HEK293 (cell line): ENCODE data around the gene REX1BD.

Source experiments
- GLIS2 ChIP-seq: fragments of 450-650 bp; formaldehyde crosslinking; IDR thresholded peaks from 2 replicates; pipeline ENCODE4 v1.5.1; 2016; ENCODE audit warnings: missing biosample characterization, missing genetic modification characterization
- RBAK ChIP-seq: fragments of 450-650 bp; formaldehyde crosslinking; IDR thresholded peaks from 2 replicates; pipeline ENCODE4 v1.5.1; 2016; ENCODE audit warnings: missing biosample characterization, missing genetic modification characterization
- SCRT1 ChIP-seq: fragments of 450-650 bp; formaldehyde crosslinking; IDR thresholded peaks from 2 replicates; pipeline ENCODE4 v1.5.1; 2016; ENCODE audit warnings: missing biosample characterization, missing genetic modification characterization, borderline replicate concordance
- SP3 ChIP-seq: fragments of 450-650 bp; formaldehyde crosslinking; IDR thresholded peaks from 2 replicates; pipeline ENCODE4 v1.5.1; 2016; ENCODE audit warnings: missing biosample characterization, missing genetic modification characterization
- ZNF121 ChIP-seq: fragments of 450-650 bp; formaldehyde crosslinking; IDR thresholded peaks from 2 replicates; pipeline ENCODE4 v1.5.1; 2016; ENCODE audit warnings: missing biosample characterization, missing genetic modification characterization
- ZNF133 ChIP-seq: fragments of 450-650 bp; formaldehyde crosslinking; IDR thresholded peaks from 2 replicates; pipeline ENCODE4 v1.5.1; 2016; ENCODE audit warnings: missing biosample characterization, missing genetic modification characterization
- ZNF140 ChIP-seq: fragments of 450-650 bp; formaldehyde crosslinking; IDR thresholded peaks from 2 replicates; pipeline ENCODE4 v1.5.1; 2016; ENCODE audit warnings: missing biosample characterization, missing genetic modification characterization
- ZNF155 ChIP-seq: fragments of 450-650 bp; formaldehyde crosslinking; IDR thresholded peaks from 2 replicates; pipeline ENCODE4 v1.5.1; 2016; ENCODE audit warnings: missing biosample characterization, missing genetic modification characterization
- ZNF214 ChIP-seq: fragments of 450-650 bp; formaldehyde crosslinking; IDR thresholded peaks from 2 replicates; pipeline ENCODE4 v1.5.1; 2017; ENCODE audit warnings: missing biosample characterization, mild to moderate bottlenecking, missing genetic modification characterization, borderline replicate concordance
- ZNF223 ChIP-seq: fragments of 450-650 bp; formaldehyde crosslinking; IDR thresholded peaks from 2 replicates; pipeline ENCODE4 v1.5.1; 2016; ENCODE audit warnings: missing biosample characterization, missing genetic modification characterization
- ZNF266 ChIP-seq: fragments of 450-650 bp; formaldehyde crosslinking; IDR thresholded peaks from 2 replicates; pipeline ENCODE4 v1.5.1; 2016; ENCODE audit warnings: missing biosample characterization, missing genetic modification characterization, low read depth
- ZNF404 ChIP-seq: fragments of 450-650 bp; formaldehyde crosslinking; IDR thresholded peaks from 2 replicates; pipeline ENCODE4 v1.5.1; 2017; ENCODE audit warnings: missing biosample characterization, missing genetic modification characterization
- ZNF530 ChIP-seq: fragments of 450-650 bp; formaldehyde crosslinking; IDR thresholded peaks from 2 replicates; pipeline ENCODE4 v1.5.1; 2016; ENCODE audit warnings: low read depth, missing biosample characterization, missing genetic modification characterization
- ZNF548 ChIP-seq: fragments of 450-650 bp; formaldehyde crosslinking; IDR thresholded peaks from 2 replicates; pipeline ENCODE4 v1.5.1; 2016; ENCODE audit warnings: missing biosample characterization, missing genetic modification characterization
- ZNF549 ChIP-seq: fragments of 450-650 bp; IDR thresholded peaks from 2 replicates; pipeline ENCODE4 v1.5.1; 2018; ENCODE audit warnings: missing biosample characterization, missing genetic modification characterization, mild to moderate bottlenecking, inconsistent platforms, moderate library complexity
- ZNF654 ChIP-seq: fragments of 450-650 bp; formaldehyde crosslinking; IDR thresholded peaks from 2 replicates; pipeline ENCODE4 v1.5.1; 2016; ENCODE audit warnings: low read depth, missing biosample characterization, missing genetic modification characterization
- ZXDB ChIP-seq: fragments of 450-650 bp; formaldehyde crosslinking; IDR thresholded peaks from 2 replicates; pipeline ENCODE4 v1.5.1; 2016; ENCODE audit warnings: missing biosample characterization, missing genetic modification characterization
- TF ChIP-seq, protein P1 (sequence below): fragments of 450-650 bp; formaldehyde crosslinking; IDR thresholded peaks from 2 replicates; pipeline ENCODE4 v1.5.1; 2016; ENCODE audit warnings: missing biosample characterization, missing genetic modification characterization, borderline replicate concordance
- TF ChIP-seq, protein P2 (sequence below): fragments of 450-650 bp; formaldehyde crosslinking; IDR thresholded peaks from 2 replicates; pipeline ENCODE4 v1.5.1; 2017; ENCODE audit warnings: missing biosample characterization, missing genetic modification characterization
- TF ChIP-seq, protein P3 (sequence below): fragments of 450-650 bp; formaldehyde crosslinking; IDR thresholded peaks from 2 replicates; pipeline ENCODE4 v1.5.1; 2017; ENCODE audit warnings: missing biosample characterization, missing genetic modification characterization
- TF ChIP-seq, protein P4 (sequence below): fragments of 450-650 bp; formaldehyde crosslinking; IDR thresholded peaks from 2 replicates; pipeline ENCODE4 v1.5.1; 2016; ENCODE audit warnings: missing biosample characterization, missing genetic modification characterization
- TF ChIP-seq, protein P5 (sequence below): fragments of 450-650 bp; formaldehyde crosslinking; IDR thresholded peaks from 2 replicates; pipeline ENCODE4 v1.5.1; 2017; ENCODE audit warnings: missing biosample characterization, missing genetic modification characterization
- TF ChIP-seq, protein P6 (sequence below): fragments of 450-650 bp; formaldehyde crosslinking; IDR thresholded peaks from 2 replicates; pipeline ENCODE4 v1.5.1; 2016; ENCODE audit warnings: missing biosample characterization, missing genetic modification characterization

REX1BD gene

DNA sequence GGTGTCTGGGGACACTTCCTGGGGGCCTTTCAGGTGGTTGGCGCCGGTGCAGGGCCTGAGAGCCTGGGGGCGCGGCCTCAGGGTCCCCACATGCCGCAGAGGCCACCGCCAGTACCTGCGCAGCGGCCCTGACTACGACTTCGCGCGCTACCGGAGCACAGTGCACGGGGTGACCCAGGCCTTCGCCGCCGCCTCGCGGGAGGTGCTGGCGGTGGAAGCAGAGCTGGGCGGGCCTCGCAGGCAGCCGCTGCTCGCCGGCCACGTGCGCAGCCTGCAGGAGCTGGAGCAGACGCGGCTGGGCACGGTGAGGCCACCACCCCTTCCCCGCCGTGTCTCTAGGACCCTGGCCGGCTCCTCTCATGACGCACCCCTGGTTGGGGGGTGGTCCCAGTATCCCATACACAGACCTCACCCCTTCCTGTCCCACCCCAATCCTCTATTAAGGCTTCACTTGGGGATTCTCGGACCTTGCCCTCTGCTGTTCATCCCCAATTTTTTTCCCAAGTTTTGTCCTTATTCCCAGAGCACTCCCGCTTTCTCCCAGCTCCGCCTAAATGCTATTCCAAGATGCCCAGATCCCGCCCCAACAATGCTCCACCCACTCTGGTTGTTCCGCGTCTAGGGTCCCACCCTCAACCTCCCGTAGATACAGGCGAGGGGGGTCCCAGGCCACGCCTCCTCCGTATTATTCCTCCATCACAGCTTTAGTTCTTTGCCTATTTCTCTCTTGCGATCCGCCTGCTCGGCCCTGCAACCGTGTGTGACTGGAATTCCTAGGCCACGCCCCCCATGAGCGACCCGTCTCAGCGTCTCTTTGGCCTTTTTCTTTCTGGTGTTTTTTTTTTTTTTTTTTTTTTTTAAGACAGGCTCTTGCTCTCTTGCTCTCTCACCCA, 1.0 kb downstream of the REX1BD start (continued):
- TF ChIP-seq, protein P1, sequence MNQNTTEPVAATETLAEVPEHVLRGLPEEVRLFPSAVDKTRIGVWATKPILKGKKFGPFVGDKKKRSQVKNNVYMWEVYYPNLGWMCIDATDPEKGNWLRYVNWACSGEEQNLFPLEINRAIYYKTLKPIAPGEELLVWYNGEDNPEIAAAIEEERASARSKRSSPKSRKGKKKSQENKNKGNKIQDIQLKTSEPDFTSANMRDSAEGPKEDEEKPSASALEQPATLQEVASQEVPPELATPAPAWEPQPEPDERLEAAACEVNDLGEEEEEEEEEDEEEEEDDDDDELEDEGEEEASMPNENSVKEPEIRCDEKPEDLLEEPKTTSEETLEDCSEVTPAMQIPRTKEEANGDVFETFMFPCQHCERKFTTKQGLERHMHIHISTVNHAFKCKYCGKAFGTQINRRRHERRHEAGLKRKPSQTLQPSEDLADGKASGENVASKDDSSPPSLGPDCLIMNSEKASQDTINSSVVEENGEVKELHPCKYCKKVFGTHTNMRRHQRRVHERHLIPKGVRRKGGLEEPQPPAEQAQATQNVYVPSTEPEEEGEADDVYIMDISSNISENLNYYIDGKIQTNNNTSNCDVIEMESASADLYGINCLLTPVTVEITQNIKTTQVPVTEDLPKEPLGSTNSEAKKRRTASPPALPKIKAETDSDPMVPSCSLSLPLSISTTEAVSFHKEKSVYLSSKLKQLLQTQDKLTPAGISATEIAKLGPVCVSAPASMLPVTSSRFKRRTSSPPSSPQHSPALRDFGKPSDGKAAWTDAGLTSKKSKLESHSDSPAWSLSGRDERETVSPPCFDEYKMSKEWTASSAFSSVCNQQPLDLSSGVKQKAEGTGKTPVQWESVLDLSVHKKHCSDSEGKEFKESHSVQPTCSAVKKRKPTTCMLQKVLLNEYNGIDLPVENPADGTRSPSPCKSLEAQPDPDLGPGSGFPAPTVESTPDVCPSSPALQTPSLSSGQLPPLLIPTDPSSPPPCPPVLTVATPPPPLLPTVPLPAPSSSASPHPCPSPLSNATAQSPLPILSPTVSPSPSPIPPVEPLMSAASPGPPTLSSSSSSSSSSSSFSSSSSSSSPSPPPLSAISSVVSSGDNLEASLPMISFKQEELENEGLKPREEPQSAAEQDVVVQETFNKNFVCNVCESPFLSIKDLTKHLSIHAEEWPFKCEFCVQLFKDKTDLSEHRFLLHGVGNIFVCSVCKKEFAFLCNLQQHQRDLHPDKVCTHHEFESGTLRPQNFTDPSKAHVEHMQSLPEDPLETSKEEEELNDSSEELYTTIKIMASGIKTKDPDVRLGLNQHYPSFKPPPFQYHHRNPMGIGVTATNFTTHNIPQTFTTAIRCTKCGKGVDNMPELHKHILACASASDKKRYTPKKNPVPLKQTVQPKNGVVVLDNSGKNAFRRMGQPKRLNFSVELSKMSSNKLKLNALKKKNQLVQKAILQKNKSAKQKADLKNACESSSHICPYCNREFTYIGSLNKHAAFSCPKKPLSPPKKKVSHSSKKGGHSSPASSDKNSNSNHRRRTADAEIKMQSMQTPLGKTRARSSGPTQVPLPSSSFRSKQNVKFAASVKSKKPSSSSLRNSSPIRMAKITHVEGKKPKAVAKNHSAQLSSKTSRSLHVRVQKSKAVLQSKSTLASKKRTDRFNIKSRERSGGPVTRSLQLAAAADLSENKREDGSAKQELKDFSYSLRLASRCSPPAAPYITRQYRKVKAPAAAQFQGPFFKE (tag by site-specific recombination) = no peak
- TF ChIP-seq ZNF654 (tag by site-specific recombination) (no peak), SCRT1 (tag by site-specific recombination) (no peak), ZNF155 (tag by site-specific recombination) (no peak), ZNF140 (tag by site-specific recombination) (no peak), ZNF133 (tag by site-specific recombination) (no peak), ZXDB (tag by site-specific recombination) (peak; percentile 93), SP3 (tag by site-specific recombination) (peak; percentile 82), GLIS2 (tag by site-specific recombination) (peak; percentile 74), ZNF530 (tag by site-specific recombination) (no peak), ZNF223 (peak; percentile 99), RBAK (tag by site-specific recombination) (no peak), ZNF214 (no peak), ZNF548 (tag by site-specific recombination) (no peak), ZNF549 (tag by site-specific recombination) (no peak), ZNF121 (tag by site-specific recombination) (no peak), ZNF266 (tag by site-specific recombination) (no peak), ZNF404 (tag by site-specific recombination) (no peak)
- TF ChIP-seq, protein P2, sequence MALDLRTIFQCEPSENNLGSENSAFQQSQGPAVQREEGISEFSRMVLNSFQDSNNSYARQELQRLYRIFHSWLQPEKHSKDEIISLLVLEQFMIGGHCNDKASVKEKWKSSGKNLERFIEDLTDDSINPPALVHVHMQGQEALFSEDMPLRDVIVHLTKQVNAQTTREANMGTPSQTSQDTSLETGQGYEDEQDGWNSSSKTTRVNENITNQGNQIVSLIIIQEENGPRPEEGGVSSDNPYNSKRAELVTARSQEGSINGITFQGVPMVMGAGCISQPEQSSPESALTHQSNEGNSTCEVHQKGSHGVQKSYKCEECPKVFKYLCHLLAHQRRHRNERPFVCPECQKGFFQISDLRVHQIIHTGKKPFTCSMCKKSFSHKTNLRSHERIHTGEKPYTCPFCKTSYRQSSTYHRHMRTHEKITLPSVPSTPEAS (tag by site-specific recombination) = no peak
- TF ChIP-seq, protein P3, sequence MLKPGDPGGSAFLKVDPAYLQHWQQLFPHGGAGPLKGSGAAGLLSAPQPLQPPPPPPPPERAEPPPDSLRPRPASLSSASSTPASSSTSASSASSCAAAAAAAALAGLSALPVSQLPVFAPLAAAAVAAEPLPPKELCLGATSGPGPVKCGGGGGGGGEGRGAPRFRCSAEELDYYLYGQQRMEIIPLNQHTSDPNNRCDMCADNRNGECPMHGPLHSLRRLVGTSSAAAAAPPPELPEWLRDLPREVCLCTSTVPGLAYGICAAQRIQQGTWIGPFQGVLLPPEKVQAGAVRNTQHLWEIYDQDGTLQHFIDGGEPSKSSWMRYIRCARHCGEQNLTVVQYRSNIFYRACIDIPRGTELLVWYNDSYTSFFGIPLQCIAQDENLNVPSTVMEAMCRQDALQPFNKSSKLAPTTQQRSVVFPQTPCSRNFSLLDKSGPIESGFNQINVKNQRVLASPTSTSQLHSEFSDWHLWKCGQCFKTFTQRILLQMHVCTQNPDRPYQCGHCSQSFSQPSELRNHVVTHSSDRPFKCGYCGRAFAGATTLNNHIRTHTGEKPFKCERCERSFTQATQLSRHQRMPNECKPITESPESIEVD = no peak
- TF ChIP-seq, protein P4, sequence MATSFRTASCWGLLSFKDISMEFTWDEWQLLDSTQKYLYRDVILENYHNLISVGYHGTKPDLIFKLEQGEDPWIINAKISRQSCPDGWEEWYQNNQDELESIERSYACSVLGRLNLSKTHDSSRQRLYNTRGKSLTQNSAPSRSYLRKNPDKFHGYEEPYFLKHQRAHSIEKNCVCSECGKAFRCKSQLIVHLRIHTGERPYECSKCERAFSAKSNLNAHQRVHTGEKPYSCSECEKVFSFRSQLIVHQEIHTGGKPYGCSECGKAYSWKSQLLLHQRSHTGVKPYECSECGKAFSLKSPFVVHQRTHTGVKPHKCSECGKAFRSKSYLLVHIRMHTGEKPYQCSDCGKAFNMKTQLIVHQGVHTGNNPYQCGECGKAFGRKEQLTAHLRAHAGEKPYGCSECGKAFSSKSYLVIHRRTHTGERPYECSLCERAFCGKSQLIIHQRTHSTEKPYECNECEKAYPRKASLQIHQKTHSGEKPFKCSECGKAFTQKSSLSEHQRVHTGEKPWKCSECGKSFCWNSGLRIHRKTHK = no peak
- TF ChIP-seq, protein P5, sequence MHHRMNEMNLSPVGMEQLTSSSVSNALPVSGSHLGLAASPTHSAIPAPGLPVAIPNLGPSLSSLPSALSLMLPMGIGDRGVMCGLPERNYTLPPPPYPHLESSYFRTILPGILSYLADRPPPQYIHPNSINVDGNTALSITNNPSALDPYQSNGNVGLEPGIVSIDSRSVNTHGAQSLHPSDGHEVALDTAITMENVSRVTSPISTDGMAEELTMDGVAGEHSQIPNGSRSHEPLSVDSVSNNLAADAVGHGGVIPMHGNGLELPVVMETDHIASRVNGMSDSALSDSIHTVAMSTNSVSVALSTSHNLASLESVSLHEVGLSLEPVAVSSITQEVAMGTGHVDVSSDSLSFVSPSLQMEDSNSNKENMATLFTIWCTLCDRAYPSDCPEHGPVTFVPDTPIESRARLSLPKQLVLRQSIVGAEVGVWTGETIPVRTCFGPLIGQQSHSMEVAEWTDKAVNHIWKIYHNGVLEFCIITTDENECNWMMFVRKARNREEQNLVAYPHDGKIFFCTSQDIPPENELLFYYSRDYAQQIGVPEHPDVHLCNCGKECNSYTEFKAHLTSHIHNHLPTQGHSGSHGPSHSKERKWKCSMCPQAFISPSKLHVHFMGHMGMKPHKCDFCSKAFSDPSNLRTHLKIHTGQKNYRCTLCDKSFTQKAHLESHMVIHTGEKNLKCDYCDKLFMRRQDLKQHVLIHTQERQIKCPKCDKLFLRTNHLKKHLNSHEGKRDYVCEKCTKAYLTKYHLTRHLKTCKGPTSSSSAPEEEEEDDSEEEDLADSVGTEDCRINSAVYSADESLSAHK (tag by site-specific recombination) = peak; percentile 5; the same call in 1 of the 2 replicates
- TF ChIP-seq, protein P6, sequence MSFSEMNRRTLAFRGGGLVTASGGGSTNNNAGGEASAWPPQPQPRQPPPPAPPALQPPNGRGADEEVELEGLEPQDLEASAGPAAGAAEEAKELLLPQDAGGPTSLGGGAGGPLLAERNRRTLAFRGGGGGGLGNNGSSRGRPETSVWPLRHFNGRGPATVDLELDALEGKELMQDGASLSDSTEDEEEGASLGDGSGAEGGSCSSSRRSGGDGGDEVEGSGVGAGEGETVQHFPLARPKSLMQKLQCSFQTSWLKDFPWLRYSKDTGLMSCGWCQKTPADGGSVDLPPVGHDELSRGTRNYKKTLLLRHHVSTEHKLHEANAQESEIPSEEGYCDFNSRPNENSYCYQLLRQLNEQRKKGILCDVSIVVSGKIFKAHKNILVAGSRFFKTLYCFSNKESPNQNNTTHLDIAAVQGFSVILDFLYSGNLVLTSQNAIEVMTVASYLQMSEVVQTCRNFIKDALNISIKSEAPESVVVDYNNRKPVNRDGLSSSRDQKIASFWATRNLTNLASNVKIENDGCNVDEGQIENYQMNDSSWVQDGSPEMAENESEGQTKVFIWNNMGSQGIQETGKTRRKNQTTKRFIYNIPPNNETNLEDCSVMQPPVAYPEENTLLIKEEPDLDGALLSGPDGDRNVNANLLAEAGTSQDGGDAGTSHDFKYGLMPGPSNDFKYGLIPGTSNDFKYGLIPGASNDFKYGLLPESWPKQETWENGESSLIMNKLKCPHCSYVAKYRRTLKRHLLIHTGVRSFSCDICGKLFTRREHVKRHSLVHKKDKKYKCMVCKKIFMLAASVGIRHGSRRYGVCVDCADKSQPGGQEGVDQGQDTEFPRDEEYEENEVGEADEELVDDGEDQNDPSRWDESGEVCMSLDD (tag by site-specific recombination) = peak; percentile 1; the same call in 1 of the 2 replicates
